ENCODE data around the gene ZBTB42. TPM values are rescaled to one million over a fixed set of nuclear protein-coding genes. Genes with fewer than 3 reads are reported as not detected.

ZBTB42 gene
- total RNA-seq, 1 experiment from 2014 or later = 11.8 TPM

- no TSS peak for BruUV-seq (replicated peaks)
- TF ChIP-seq CTCF (IDR thresholded peaks at IDR 0.05; ENCODE audit: unreplicated experiment) = no peak
- CTCF ChIA-PET = no interaction called here
- no peaks in the 10 kb centered on the region for H3K27me3 Mint-ChIP-seq (ENCODE audit: unreplicated experiment)
- H3K36me3 Mint-ChIP-seq (ENCODE audit: insufficient read depth, unreplicated experiment) = peaks cover 14% of the 10 kb centered on the region
- intact Hi-C loops (cut with micrococcal nuclease; ENCODE audit: unreplicated experiment) = no loop called here
- no peak overlapping the region for H3K27ac Mint-ChIP-seq (ENCODE audit: unreplicated experiment)
- H3K4me3 Mint-ChIP-seq (ENCODE audit: low read depth, unreplicated experiment) = no peak overlapping the region
- H3K4me1 Mint-ChIP-seq (ENCODE audit: low read depth, unreplicated experiment) = no peaks in the 10 kb centered on the region
- no peaks in the 10 kb centered on the region for H3K9me3 Mint-ChIP-seq (ENCODE audit: low read depth, unreplicated experiment)
- DNase-seq = no peak
Observed at GRCh38 chr14:104781271-104782077, 19.4 kb upstream of the ZBTB42 start.

- H3K36me3 Mint-ChIP-seq (ENCODE audit: insufficient read depth, unreplicated experiment) = peaks cover 10% of the 10 kb centered on the region
- CTCF ChIA-PET = no interaction called here
- no peaks in the 10 kb centered on the region for H3K9me3 Mint-ChIP-seq (ENCODE audit: low read depth, unreplicated experiment)
- no peak overlapping the region for H3K4me3 Mint-ChIP-seq (ENCODE audit: low read depth, unreplicated experiment)
- no peaks in the 10 kb centered on the region for H3K4me1 Mint-ChIP-seq (ENCODE audit: low read depth, unreplicated experiment)
- no peak for TF ChIP-seq CTCF (IDR thresholded peaks at IDR 0.05; ENCODE audit: unreplicated experiment)
- intact Hi-C loops (cut with micrococcal nuclease; ENCODE audit: unreplicated experiment) = no loop called here
- H3K27ac Mint-ChIP-seq (ENCODE audit: unreplicated experiment) = no peak overlapping the region
- BruUV-seq (replicated peaks) = no TSS peak
- DNase-seq = no peak
- no peaks in the 10 kb centered on the region for H3K27me3 Mint-ChIP-seq (ENCODE audit: unreplicated experiment)
Observed at GRCh38 chr14:104782086-104782807, 18.7 kb upstream of the ZBTB42 start.

- no peak for TF ChIP-seq CTCF (IDR thresholded peaks at IDR 0.05; ENCODE audit: unreplicated experiment)
- CTCF ChIA-PET = no interaction called here
- H3K27me3 Mint-ChIP-seq (ENCODE audit: unreplicated experiment) = no peaks in the 10 kb centered on the region
- BruUV-seq (replicated peaks) = no TSS peak
- H3K9me3 Mint-ChIP-seq (ENCODE audit: low read depth, unreplicated experiment) = no peaks in the 10 kb centered on the region
- intact Hi-C loops (cut with micrococcal nuclease; ENCODE audit: unreplicated experiment) = no loop called here
- DNase-seq = no peak
- peaks cover 10% of the 10 kb centered on the region for H3K36me3 Mint-ChIP-seq (ENCODE audit: insufficient read depth, unreplicated experiment)
- no peaks in the 10 kb centered on the region for H3K4me1 Mint-ChIP-seq (ENCODE audit: low read depth, unreplicated experiment)
- no peak overlapping the region for H3K4me3 Mint-ChIP-seq (ENCODE audit: low read depth, unreplicated experiment)
- no peak overlapping the region for H3K27ac Mint-ChIP-seq (ENCODE audit: unreplicated experiment)
Observed at GRCh38 chr14:104782808-104783139, 18.1 kb upstream of the ZBTB42 start.

GRCh38 chr14:104783484-104784217, 17.2 kb upstream of the ZBTB42 start:
- Mint-ChIP-seq H3K36me3 (ENCODE audit: insufficient read depth, unreplicated experiment) (peaks cover 10% of the 10 kb centered on the region), H3K27ac (ENCODE audit: unreplicated experiment) (no peak overlapping the region), H3K4me3 (ENCODE audit: low read depth, unreplicated experiment) (no peak overlapping the region), H3K27me3 (ENCODE audit: unreplicated experiment) (no peaks in the 10 kb centered on the region), H3K4me1 (ENCODE audit: low read depth, unreplicated experiment) (no peaks in the 10 kb centered on the region), H3K9me3 (ENCODE audit: low read depth, unreplicated experiment) (no peaks in the 10 kb centered on the region)
- no TSS peak for BruUV-seq (replicated peaks)
- intact Hi-C loops (cut with micrococcal nuclease; ENCODE audit: unreplicated experiment) = no loop called here
- DNase-seq = no peak
- TF ChIP-seq CTCF (IDR thresholded peaks at IDR 0.05; ENCODE audit: unreplicated experiment) = no peak
- CTCF ChIA-PET = no interaction called here

Data from Calu3 (cell line).